GM23338 (cell line): ENCODE measurements around the gene COL24A1. TPM values are rescaled to one million over a fixed set of nuclear protein-coding genes. Genes with fewer than 3 reads are reported as not detected.

Experiments
- ATAC-seq: fragments of 200-7000 bp; cut with Tn5 transposase; 3 replicates; pipeline ENCODE4 v1.9.1; 2020
- DNase-seq: peaks from one replicate; pipeline ENCODE4 v3.0.0-alpha.2; 2015; ENCODE audit warnings: low spot score
- H2AFZ ChIP-seq: fragments of 200-600 bp; sonication (generic); 2 replicates; pipeline ENCODE4 v1.8.0; 2016; ENCODE audit warnings: antibody characterized with exemption, mild to moderate bottlenecking, moderate library complexity
- H3F3A ChIP-seq: fragments of 200-600 bp; sonication (generic); replicated peaks from 2 replicates; pipeline ENCODE4 v1.8.0; 2017; ENCODE audit warnings: antibody characterized with exemption, mixed run types, low read depth
- H3K27ac ChIP-seq: fragments of 200-600 bp; sonication (generic); 2 replicates; pipeline ENCODE4 v1.6.1; 2016; ENCODE audit warnings: low read depth
- H3K27me3 ChIP-seq: fragments of 200-600 bp; sonication (generic); 2 replicates; pipeline ENCODE4 v1.8.0; 2016; ENCODE audit warnings: mild to moderate bottlenecking, mixed run types, moderate library complexity; ENCODE audit not compliant: insufficient read depth
- H3K36me3 ChIP-seq: fragments of 200-600 bp; sonication (generic); 2 replicates; pipeline ENCODE4 v1.8.0; 2016; ENCODE audit warnings: mild to moderate bottlenecking; ENCODE audit not compliant: insufficient read depth
- H3K4me1 ChIP-seq: fragments of 200-600 bp; sonication (generic); 2 replicates; pipeline ENCODE4 v1.8.0; 2016; ENCODE audit warnings: mild to moderate bottlenecking, moderate library complexity; ENCODE audit not compliant: insufficient read depth
- H3K4me2 ChIP-seq: fragments of 200-600 bp; sonication (generic); 2 replicates; pipeline ENCODE4 v1.7.1; 2017; ENCODE audit warnings: mixed run types
- H3K4me3 ChIP-seq: fragments of 200-600 bp; sonication (generic); 2 replicates; pipeline ENCODE4 v1.6.1; 2016; ENCODE audit warnings: mixed run types
- H3K79me2 ChIP-seq: fragments of 200-600 bp; sonication (generic); replicated peaks from 2 replicates; pipeline ENCODE4 v1.8.0; 2017; ENCODE audit warnings: mild to moderate bottlenecking; ENCODE audit not compliant: insufficient read depth
- H3K9me2 ChIP-seq: fragments of 200-600 bp; sonication (generic); 2 replicates; pipeline ENCODE4 v1.8.0; 2017; ENCODE audit not compliant: insufficient read depth
- H4K20me1 ChIP-seq: fragments of 200-600 bp; sonication (generic); replicated peaks from 2 replicates; pipeline ENCODE4 v1.8.0; 2017; ENCODE audit warnings: mild to moderate bottlenecking; ENCODE audit not compliant: insufficient read depth
- H3K27ac Mint-ChIP-seq: 2 replicates; pipeline ENCODE4 v1.8.0; 2020; ENCODE audit warnings: inconsistent platforms, mild to moderate bottlenecking, moderate library complexity, mixed read lengths
- H3K27me3 Mint-ChIP-seq: 3 replicates; pipeline ENCODE4 v1.8.0; 2022; ENCODE audit warnings: low read depth, mild to moderate bottlenecking, moderate library complexity, mixed read lengths, inconsistent platforms; ENCODE audit not compliant: insufficient read depth, poor library complexity
- H3K36me3 Mint-ChIP-seq: 3 replicates; pipeline ENCODE4 v1.8.0; 2021; ENCODE audit warnings: low read depth, mild to moderate bottlenecking, inconsistent platforms, moderate library complexity, mixed read lengths
- H3K4me1 Mint-ChIP-seq: 3 replicates; pipeline ENCODE4 v1.8.0; 2020; ENCODE audit warnings: mild to moderate bottlenecking, inconsistent platforms, mixed read lengths
- H3K4me3 Mint-ChIP-seq: 3 replicates; pipeline ENCODE4 v1.8.0; 2021; ENCODE audit warnings: moderate library complexity, mild to moderate bottlenecking, inconsistent platforms, mixed read lengths
- H3K9me3 Mint-ChIP-seq: 3 replicates; pipeline ENCODE4 v1.8.0; 2020; ENCODE audit warnings: moderate library complexity, mild to moderate bottlenecking, inconsistent platforms, mixed read lengths
- CREB1 ChIP-seq: fragments of 250-450 bp; sonication (Bioruptor Pico); IDR thresholded peaks from 2 replicates; pipeline ENCODE4 v1.5.0; 2020; ENCODE audit warnings: low read depth, mild to moderate bottlenecking, moderate library complexity
- EZH2 ChIP-seq: fragments of 200-600 bp; sonication (generic); IDR thresholded peaks from one replicate; pipeline ENCODE4 v1.8.0; 2017; ENCODE audit warnings: antibody characterized with exemption, mild to moderate bottlenecking, low read depth; ENCODE audit not compliant: unreplicated experiment
- EZH2phosphoT487 ChIP-seq: fragments of 200-600 bp; sonication (generic); IDR thresholded peaks from one replicate; pipeline ENCODE4 v1.8.1; 2018; ENCODE audit warnings: antibody characterized with exemption; ENCODE audit not compliant: unreplicated experiment
- JUNB ChIP-seq: IDR thresholded peaks from one replicate; pipeline ENCODE4 v1.6.1; 2016; ENCODE audit warnings: antibody characterized with exemption; ENCODE audit not compliant: unreplicated experiment
- POLR2AphosphoS5 ChIP-seq: IDR thresholded peaks from 2 replicates; pipeline ENCODE4 v1.6.1; 2016; ENCODE audit warnings: antibody characterized with exemption, low read depth
- STAT1 ChIP-seq: IDR thresholded peaks from one replicate; pipeline ENCODE4 v1.6.1; 2016; ENCODE audit warnings: antibody characterized with exemption; ENCODE audit not compliant: unreplicated experiment
- ZNF331 ChIP-seq: fragments of 250-450 bp; sonication (Bioruptor Pico); IDR thresholded peaks from 2 replicates; pipeline ENCODE4 v1.5.0; 2020; ENCODE audit warnings: low read depth, mild to moderate bottlenecking, moderate library complexity
- polyA plus RNA-seq: library from polyadenylated mRNA; unstranded; fragments of >200 nt; fragmentation: Nextera tagmentation; extraction: Ambion mirVana; gene quantifications from 2 replicates; pipeline ENCODE4 v1.2.1, GENCODE V29; 2016
- total RNA-seq: library from RNA; depleted of rRNA; stranded (reverse); fragments of >200 nt; shearing (Covaris generic); gene quantifications from 2 replicates; pipeline ENCODE4 v1.2.3, GENCODE V29; 2014
- TF ChIP-seq, protein P1 (sequence below): IDR thresholded peaks from 2 replicates; pipeline ENCODE4 v1.6.1; 2016; ENCODE audit warnings: antibody characterized with exemption
- TF ChIP-seq, protein P2 (sequence below): fragments of 250-450 bp; sonication (Bioruptor Pico); IDR thresholded peaks from 2 replicates; pipeline ENCODE4 v1.5.0; 2020; ENCODE audit warnings: mild to moderate bottlenecking, moderate library complexity

Gene COL24A1
- total and polyA plus RNA-seq, 2 experiments from 2014 or later = 1.2 to 2.1 TPM

DNA sequence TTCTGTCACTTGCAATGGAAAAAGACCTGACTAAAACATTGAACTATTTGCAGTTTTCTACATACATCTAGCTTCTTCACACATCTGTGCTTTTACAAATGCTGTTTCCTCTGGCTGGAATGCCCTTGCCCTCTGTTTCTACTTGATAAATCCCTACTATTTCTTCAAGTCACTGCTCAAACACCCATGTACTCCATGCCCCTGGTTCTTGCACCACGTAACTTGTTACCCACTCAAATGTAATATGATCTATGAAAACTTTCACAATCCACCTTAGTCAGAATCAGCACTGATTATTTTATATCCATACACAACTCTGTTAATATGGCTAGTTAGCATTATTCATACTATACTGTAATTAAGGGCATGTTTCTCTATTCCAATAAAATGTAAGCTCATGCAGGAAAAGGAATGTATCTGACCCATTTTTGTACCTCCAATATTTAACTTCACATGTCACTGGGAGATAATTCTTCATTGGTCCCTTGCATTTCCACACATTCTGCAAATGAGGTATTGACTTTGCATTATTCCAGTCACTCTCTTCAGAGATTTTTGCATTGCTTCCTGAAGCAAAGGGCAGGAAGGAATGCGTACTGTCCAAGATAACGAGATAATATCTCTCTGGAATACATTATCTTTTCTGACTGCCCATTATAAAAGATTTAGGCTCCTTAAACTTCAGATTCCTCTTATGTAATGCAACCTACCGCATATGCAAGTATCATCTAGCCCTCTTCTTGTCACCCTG is 158.3 kb downstream of the COL24A1 start:
- H3K4me1 ChIP-seq = no peaks in the 10 kb centered on the region
- no peak overlapping the region for H3K4me3 Mint-ChIP-seq
- H3K79me2 ChIP-seq = no peaks in the 10 kb centered on the region
- H3K27ac Mint-ChIP-seq = no peak overlapping the region
- no peak for DNase-seq
- TF ChIP-seq POLR2AphosphoS5 = no peak
- TF ChIP-seq, protein P1, sequence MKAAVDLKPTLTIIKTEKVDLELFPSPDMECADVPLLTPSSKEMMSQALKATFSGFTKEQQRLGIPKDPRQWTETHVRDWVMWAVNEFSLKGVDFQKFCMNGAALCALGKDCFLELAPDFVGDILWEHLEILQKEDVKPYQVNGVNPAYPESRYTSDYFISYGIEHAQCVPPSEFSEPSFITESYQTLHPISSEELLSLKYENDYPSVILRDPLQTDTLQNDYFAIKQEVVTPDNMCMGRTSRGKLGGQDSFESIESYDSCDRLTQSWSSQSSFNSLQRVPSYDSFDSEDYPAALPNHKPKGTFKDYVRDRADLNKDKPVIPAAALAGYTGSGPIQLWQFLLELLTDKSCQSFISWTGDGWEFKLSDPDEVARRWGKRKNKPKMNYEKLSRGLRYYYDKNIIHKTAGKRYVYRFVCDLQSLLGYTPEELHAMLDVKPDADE = no peak
- TF ChIP-seq EZH2phosphoT487 = no peak
- TF ChIP-seq ZNF331 (CRISPR knock-in tag) = no peak
- no peak for TF ChIP-seq CREB1 (CRISPR knock-in tag)
- TF ChIP-seq JUNB = no peak
- TF ChIP-seq, protein P2, sequence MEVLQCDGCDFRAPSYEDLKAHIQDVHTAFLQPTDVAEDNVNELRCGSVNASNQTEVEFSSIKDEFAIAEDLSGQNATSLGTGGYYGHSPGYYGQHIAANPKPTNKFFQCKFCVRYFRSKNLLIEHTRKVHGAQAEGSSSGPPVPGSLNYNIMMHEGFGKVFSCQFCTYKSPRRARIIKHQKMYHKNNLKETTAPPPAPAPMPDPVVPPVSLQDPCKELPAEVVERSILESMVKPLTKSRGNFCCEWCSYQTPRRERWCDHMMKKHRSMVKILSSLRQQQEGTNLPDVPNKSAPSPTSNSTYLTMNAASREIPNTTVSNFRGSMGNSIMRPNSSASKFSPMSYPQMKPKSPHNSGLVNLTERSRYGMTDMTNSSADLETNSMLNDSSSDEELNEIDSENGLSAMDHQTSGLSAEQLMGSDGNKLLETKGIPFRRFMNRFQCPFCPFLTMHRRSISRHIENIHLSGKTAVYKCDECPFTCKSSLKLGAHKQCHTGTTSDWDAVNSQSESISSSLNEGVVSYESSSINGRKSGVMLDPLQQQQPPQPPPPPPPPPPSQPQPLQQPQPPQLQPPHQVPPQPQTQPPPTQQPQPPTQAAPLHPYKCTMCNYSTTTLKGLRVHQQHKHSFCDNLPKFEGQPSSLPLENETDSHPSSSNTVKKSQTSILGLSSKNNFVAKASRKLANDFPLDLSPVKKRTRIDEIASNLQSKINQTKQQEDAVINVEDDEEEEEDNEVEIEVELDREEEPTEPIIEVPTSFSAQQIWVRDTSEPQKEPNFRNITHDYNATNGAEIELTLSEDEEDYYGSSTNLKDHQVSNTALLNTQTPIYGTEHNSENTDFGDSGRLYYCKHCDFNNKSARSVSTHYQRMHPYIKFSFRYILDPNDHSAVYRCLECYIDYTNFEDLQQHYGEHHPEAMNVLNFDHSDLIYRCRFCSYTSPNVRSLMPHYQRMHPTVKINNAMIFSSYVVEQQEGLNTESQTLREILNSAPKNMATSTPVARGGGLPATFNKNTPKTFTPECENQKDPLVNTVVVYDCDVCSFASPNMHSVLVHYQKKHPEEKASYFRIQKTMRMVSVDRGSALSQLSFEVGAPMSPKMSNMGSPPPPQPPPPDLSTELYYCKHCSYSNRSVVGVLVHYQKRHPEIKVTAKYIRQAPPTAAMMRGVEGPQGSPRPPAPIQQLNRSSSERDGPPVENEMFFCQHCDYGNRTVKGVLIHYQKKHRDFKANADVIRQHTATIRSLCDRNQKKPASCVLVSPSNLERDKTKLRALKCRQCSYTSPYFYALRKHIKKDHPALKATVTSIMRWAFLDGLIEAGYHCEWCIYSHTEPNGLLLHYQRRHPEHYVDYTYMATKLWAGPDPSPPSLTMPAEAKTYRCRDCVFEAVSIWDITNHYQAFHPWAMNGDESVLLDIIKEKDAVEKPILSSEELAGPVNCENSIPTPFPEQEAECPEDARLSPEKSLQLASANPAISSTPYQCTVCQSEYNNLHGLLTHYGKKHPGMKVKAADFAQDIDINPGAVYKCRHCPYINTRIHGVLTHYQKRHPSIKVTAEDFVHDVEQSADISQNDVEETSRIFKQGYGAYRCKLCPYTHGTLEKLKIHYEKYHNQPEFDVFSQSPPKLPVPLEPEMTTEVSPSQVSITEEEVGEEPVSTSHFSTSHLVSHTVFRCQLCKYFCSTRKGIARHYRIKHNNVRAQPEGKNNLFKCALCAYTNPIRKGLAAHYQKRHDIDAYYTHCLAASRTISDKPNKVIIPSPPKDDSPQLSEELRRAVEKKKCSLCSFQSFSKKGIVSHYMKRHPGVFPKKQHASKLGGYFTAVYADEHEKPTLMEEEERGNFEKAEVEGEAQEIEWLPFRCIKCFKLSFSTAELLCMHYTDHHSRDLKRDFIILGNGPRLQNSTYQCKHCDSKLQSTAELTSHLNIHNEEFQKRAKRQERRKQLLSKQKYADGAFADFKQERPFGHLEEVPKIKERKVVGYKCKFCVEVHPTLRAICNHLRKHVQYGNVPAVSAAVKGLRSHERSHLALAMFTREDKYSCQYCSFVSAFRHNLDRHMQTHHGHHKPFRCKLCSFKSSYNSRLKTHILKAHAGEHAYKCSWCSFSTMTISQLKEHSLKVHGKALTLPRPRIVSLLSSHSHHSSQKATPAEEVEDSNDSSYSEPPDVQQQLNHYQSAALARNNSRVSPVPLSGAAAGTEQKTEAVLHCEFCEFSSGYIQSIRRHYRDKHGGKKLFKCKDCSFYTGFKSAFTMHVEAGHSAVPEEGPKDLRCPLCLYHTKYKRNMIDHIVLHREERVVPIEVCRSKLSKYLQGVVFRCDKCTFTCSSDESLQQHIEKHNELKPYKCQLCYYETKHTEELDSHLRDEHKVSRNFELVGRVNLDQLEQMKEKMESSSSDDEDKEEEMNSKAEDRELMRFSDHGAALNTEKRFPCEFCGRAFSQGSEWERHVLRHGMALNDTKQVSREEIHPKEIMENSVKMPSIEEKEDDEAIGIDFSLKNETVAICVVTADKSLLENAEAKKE (CRISPR knock-in tag) = no peak
- no peak for TF ChIP-seq EZH2
- no peak for TF ChIP-seq STAT1
- no peak overlapping the region for H3K4me2 ChIP-seq
- no peaks in the 10 kb centered on the region for H3K36me3 ChIP-seq
- no peaks in the 10 kb centered on the region for H3K36me3 Mint-ChIP-seq
- no peaks in the 10 kb centered on the region for H3K9me3 Mint-ChIP-seq
- ATAC-seq = no peak
- no peak overlapping the region for H3K27ac ChIP-seq
- H3K4me1 Mint-ChIP-seq = no peaks in the 10 kb centered on the region
- no peak overlapping the region for H2AFZ ChIP-seq
- no peak overlapping the region for H3K4me3 ChIP-seq
- H4K20me1 ChIP-seq = no peaks in the 10 kb centered on the region
- H3K27me3 ChIP-seq = no peaks in the 10 kb centered on the region
- no peaks in the 10 kb centered on the region for H3K27me3 Mint-ChIP-seq
- no peaks in the 10 kb centered on the region for H3K9me2 ChIP-seq
- no peaks in the 10 kb centered on the region for H3F3A ChIP-seq
